ENCODE results near the gene LONP2. TPM values are rescaled to one million over a fixed set of nuclear protein-coding genes. Genes with fewer than 3 reads are reported as not detected.

Gene LONP2
- total RNA-seq, 2 experiments from 2014 or later, result 77.2 to 81.0 TPM

DNA sequence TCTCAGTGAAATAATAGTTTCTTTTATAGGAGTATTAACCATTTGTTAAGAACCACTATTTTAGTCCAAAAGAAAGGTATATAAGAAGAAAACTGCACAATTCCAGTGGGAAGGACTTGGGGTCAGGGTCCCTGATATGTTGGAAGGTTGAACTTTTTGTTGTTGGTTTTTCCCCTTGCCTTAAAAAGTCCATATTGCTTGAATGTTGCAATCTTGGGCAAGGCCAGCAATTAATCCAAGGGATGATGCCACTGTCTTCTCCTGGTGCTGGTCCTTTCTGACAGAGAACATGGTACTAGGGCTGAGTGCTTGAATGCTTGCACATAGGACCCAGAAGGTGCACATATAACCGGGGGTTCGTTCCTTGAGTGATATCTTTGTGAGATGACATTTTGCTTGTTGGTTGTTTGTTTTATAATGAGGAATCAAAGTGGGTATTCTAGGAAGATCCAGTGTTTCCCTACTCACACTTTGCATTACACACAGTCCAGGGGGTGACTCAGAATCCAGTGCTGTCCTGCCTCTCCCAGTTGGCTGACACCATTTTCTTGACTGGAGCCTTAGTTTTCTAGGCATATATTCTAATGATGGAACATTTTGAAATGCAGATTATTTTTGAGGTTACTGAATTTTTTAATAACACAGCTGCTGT lies 86.2 kb downstream of the LONP2 start:
- Mint-ChIP-seq H3K4me1 (ENCODE audit: low read depth) (peaks cover 35% of the 10 kb centered on the region), H3K4me3 (no peak overlapping the region), H3K27me3 (no peaks in the 10 kb centered on the region), H3K27ac (peak overlapping the region; percentile 43), H3K9me3 (no peaks in the 10 kb centered on the region), H3K36me3 (ENCODE audit: low read depth) (peaks cover 72% of the 10 kb centered on the region)
- no peak for ATAC-seq (ENCODE audit: poor library complexity)
- no peak overlapping the region for H3K4me3 ChIP-seq (ENCODE audit: low read length)
- H3K9me3 ChIP-seq (ENCODE audit: control insufficient read depth in 1 of 2, insufficient read depth in 1 of 2, low read length in 2 of 2), result no peaks in the 10 kb centered on the region
- ChIA-PET CTCF (no interaction called here), POLR2A (interaction anchor here (1.0 kb wide), 1 partner anchor 11 kb away, joined by 5 read pairs; no protein-coding TSS in a partner anchor)
- intact Hi-C loops (cut with DNase I, micrococcal nuclease), result no loop called here
- no peaks in the 10 kb centered on the region for H3K27me3 ChIP-seq (ENCODE audit: control insufficient read depth in 1 of 2, insufficient read depth in 2 of 2, low read length in 2 of 2)
- H3K36me3 ChIP-seq (ENCODE audit: insufficient read depth, low read length), result peaks cover 28% of the 10 kb centered on the region
- DNase-seq, result no peak
- H3K27ac ChIP-seq (ENCODE audit: low read depth in 1 of 2, low read length in 2 of 2), result no peak overlapping the region
- no peaks in the 10 kb centered on the region for H3K4me1 ChIP-seq (ENCODE audit: insufficient read depth, low read length)
- TF ChIP-seq, protein P1, sequence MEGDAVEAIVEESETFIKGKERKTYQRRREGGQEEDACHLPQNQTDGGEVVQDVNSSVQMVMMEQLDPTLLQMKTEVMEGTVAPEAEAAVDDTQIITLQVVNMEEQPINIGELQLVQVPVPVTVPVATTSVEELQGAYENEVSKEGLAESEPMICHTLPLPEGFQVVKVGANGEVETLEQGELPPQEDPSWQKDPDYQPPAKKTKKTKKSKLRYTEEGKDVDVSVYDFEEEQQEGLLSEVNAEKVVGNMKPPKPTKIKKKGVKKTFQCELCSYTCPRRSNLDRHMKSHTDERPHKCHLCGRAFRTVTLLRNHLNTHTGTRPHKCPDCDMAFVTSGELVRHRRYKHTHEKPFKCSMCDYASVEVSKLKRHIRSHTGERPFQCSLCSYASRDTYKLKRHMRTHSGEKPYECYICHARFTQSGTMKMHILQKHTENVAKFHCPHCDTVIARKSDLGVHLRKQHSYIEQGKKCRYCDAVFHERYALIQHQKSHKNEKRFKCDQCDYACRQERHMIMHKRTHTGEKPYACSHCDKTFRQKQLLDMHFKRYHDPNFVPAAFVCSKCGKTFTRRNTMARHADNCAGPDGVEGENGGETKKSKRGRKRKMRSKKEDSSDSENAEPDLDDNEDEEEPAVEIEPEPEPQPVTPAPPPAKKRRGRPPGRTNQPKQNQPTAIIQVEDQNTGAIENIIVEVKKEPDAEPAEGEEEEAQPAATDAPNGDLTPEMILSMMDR (IDR thresholded peaks at IDR 0.05), result no peak

DNA sequence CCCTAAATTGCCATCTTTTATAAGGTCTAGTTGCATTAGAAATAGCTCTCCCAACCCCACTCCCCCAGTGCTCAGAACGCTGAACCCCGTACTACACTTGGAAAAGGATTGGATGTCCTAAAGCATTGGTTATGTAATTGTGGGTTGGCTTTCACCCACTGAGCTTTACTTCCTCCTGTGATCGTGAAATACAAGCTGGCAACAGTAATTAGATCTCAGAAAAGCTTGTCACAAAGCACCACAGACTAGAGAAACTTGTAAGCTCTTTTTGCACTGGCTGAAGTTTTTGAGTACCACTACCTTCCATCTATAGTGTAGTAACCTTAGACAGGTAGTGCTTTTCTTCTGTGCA lies 86.7 kb downstream of the LONP2 start:
- DNase-seq, result no peak
- Histone ChIP-seq H3K4me3 (ENCODE audit: low read length) (no peak overlapping the region), H3K27me3 (ENCODE audit: control insufficient read depth in 1 of 2, insufficient read depth in 2 of 2, low read length in 2 of 2) (no peaks in the 10 kb centered on the region), H3K27ac (ENCODE audit: low read depth in 1 of 2, low read length in 2 of 2) (no peak overlapping the region), H3K36me3 (ENCODE audit: insufficient read depth, low read length) (peaks cover 32% of the 10 kb centered on the region), H3K9me3 (ENCODE audit: control insufficient read depth in 1 of 2, insufficient read depth in 1 of 2, low read length in 2 of 2) (no peaks in the 10 kb centered on the region), H3K4me1 (ENCODE audit: insufficient read depth, low read length) (no peaks in the 10 kb centered on the region)
- Mint-ChIP-seq H3K36me3 (ENCODE audit: low read depth) (peaks cover 72% of the 10 kb centered on the region), H3K27me3 (no peaks in the 10 kb centered on the region), H3K27ac (peak overlapping the region; percentile 43), H3K4me1 (ENCODE audit: low read depth) (peaks cover 32% of the 10 kb centered on the region), H3K9me3 (no peaks in the 10 kb centered on the region), H3K4me3 (no peak overlapping the region)
- TF ChIP-seq, protein P1 (IDR thresholded peaks at IDR 0.05), result no peak
- POLR2A ChIA-PET, result interaction anchor here (1.0 kb wide), 1 partner anchor 12 kb away, joined by 5 read pairs; no protein-coding TSS in a partner anchor
- CTCF ChIA-PET, result no interaction called here
- intact Hi-C loops (cut with DNase I, micrococcal nuclease), result no loop called here
- no peak for ATAC-seq (ENCODE audit: poor library complexity)

DNA sequence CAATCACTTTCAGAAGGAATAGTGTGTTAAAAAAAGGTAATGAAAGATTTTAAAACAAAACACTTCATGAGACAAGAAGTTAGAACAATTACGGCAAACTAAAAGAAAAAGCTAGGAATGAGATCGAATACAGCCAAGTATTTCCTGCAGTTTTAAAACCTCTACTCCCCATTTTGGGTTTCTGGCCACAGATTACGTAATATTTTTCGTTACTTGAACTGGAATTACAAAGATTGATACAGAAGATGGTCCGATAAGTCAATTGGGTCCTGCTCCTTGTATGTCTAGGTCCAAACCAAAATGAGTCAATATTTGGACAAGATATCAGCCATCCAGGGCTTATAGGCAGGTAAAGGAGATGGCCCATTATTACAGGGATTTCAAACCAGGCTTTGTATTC lies 88.9 kb downstream of the LONP2 start:
- Mint-ChIP-seq H3K27ac (no peak overlapping the region), H3K36me3 (ENCODE audit: low read depth) (peaks cover 77% of the 10 kb centered on the region), H3K4me3 (no peak overlapping the region), H3K27me3 (no peaks in the 10 kb centered on the region), H3K4me1 (ENCODE audit: low read depth) (peaks cover 22% of the 10 kb centered on the region), H3K9me3 (no peaks in the 10 kb centered on the region)
- Histone ChIP-seq H3K27ac (ENCODE audit: low read depth in 1 of 2, low read length in 2 of 2) (no peak overlapping the region), H3K9me3 (ENCODE audit: control insufficient read depth in 1 of 2, insufficient read depth in 1 of 2, low read length in 2 of 2) (no peaks in the 10 kb centered on the region), H3K27me3 (ENCODE audit: control insufficient read depth in 1 of 2, insufficient read depth in 2 of 2, low read length in 2 of 2) (no peaks in the 10 kb centered on the region), H3K4me1 (ENCODE audit: insufficient read depth, low read length) (no peaks in the 10 kb centered on the region), H3K36me3 (ENCODE audit: insufficient read depth, low read length) (peaks cover 32% of the 10 kb centered on the region), H3K4me3 (ENCODE audit: low read length) (no peak overlapping the region)
- ATAC-seq (ENCODE audit: poor library complexity) (no peak), DNase-seq (no peak)
- intact Hi-C loops (cut with DNase I, micrococcal nuclease), result no loop called here
- TF ChIP-seq, protein P1 (IDR thresholded peaks at IDR 0.05), result no peak
- CTCF ChIA-PET, result no interaction called here
- POLR2A ChIA-PET, result no interaction called here
